Measurements from ENCODE around the gene CCDC85B.
A peak's percentile ranks its signal among the peaks of the same experiment; 100 is the strongest.

CCDC85B gene

DNA sequence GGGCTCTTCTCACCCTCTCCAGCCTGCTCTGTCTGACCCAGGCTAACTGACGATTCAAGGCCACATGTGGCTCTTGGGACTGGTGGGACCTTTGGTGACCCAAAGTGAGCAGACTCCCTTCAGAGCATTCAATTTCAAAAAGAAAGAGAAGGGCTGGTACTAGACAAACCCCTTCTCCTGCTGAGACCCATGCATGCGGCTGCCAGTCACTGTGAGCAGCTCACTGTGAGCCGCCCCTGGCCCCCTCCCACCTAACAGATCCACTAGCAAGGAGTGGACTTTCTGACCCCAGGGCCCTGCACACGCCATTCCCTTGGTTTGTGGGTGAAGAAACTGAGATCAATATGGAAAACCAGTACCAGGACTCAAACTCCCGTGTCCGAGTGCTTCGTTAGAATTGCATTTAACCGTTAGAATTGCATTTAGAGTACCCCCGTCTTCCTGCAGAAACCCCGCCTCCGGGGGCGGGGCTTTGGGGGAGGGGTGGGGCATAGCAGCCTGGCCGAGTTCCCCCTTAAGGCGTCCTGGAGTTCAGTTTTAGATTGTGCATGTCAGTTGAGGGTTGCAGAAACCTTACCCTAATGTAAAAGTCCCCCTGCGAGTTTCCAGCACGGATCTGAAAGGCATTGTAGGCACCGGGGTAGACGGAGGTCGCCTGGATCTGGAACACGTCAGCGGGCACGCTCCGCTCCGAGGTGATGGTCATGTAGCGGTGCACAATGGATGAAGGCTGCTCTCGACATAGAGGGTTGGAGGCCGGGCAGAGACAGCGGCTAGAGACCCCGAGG, 23.0 kb upstream of the CCDC85B start:
- no peak overlapping the region for H3K4me3 ChIP-seq (ENCODE audit: low read depth, low read length)
- TF ChIP-seq, protein P1, sequence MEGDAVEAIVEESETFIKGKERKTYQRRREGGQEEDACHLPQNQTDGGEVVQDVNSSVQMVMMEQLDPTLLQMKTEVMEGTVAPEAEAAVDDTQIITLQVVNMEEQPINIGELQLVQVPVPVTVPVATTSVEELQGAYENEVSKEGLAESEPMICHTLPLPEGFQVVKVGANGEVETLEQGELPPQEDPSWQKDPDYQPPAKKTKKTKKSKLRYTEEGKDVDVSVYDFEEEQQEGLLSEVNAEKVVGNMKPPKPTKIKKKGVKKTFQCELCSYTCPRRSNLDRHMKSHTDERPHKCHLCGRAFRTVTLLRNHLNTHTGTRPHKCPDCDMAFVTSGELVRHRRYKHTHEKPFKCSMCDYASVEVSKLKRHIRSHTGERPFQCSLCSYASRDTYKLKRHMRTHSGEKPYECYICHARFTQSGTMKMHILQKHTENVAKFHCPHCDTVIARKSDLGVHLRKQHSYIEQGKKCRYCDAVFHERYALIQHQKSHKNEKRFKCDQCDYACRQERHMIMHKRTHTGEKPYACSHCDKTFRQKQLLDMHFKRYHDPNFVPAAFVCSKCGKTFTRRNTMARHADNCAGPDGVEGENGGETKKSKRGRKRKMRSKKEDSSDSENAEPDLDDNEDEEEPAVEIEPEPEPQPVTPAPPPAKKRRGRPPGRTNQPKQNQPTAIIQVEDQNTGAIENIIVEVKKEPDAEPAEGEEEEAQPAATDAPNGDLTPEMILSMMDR (IDR thresholded peaks at IDR 0.05; ENCODE audit: low read depth, low read length), result no peak

DNA sequence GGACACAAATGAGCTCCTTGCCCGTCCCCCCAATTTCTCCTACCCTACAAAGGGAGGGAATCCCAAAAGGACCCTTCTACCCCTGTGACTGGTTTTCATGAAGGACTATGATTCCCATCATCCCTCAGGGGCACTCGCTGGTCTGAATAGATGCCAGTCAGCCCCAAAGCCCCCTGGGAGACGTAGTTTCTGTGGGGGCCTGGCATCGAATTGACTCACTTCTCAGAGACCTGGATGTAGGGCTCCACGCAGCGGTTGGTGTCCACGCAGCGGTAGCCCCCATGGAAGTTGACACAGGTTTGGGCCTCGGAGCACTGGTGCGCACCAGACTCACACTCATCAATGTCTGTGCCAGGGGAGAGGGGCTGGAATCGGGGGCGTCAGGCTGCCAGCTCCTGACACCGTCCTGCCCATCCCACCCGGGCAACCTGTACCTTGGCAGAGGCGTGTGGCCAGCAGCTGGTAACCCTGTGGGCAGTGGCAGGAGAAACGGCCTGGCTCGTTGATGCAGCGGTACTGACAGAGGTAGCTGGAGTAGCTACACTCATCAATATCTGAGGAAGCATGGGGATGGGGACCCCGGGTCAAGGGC, 22.3 kb upstream of the CCDC85B start:
- TF ChIP-seq, protein P1 (IDR thresholded peaks at IDR 0.05; ENCODE audit: low read depth, low read length), result no peak
- no peak overlapping the region for H3K4me3 ChIP-seq (ENCODE audit: low read depth, low read length)

DNA sequence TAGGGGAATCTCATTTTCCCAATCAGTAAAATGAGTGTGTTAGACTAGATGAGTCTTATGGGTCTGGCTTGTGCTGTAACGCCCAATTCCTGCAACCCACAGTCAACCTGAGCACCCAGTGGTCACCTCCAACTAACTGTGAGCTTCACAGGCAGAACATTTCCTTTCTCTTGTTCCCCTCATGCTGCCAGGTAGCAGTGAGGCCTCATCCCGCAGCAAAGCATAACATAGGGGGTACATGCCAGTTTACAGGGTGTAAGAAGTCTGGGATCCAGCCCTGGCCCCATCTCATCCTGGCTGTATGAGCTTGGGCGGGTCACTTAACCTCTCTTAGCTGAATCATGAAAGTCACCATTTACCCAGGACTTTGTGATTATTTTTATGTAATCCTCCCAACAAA, 21.6 kb upstream of the CCDC85B start:
- TF ChIP-seq, protein P1 (IDR thresholded peaks at IDR 0.05; ENCODE audit: low read depth, low read length), result no peak

DNA sequence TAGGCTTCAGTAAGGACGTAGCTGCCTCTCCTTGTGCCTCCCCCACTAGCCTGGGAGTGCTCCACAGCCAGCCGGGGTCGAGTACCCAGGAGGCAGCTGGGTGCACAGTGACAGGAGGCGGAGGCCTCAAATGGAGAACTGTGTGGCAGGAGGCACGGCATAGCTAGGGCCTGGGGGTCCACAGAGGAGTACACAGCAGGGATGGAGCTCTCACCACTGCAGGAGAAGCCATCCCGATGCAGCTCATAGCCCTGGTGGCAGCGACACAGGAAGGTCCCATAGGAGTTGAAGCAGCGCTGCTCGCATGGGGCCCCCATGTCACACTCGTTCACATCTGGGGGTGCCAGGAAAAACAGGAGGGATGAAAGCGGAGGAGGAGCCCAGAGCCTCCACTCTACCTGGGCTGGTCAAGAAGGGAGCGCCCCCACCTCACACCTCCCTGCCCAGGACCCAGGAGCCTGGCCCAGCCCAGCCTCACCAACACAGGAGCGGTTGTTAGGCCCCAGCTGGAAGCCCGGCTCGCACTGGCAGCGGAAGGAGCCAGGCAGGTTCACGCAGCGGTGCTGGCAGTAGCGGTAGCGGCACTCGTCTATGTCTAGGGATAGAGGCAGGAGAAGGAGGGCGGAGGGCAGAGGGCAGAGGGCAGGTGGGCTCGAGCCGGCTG, 20.7 kb upstream of the CCDC85B start:
- no peak overlapping the region for H3K4me3 ChIP-seq (ENCODE audit: low read depth, low read length)
- TF ChIP-seq, protein P1 (IDR thresholded peaks at IDR 0.05; ENCODE audit: low read depth, low read length), result no peak

More for the DNA sequence above, 21.6 kb upstream of the CCDC85B start:
- H3K4me3 ChIP-seq (ENCODE audit: low read depth, low read length), result no peak overlapping the region

DNA sequence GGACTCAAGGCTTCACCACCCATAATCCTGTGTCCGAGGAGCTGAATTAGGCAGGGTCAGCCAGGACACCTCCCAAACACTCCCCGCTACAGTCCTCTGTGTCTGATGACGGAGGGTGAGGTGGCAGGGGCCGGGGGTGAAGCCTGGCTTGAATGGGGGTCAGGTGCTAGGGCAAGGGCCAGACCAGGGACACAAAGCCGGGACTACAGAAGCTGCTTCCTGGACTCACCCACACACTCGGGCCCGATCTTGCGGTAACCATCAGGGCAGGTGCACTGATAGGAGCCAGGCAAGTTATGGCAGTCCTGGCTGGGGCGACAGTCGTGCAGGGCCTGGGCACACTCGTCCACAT, 20.2 kb upstream of the CCDC85B start:
- TF ChIP-seq, protein P1 (IDR thresholded peaks at IDR 0.05; ENCODE audit: low read depth, low read length), result no peak
- H3K4me3 ChIP-seq (ENCODE audit: low read depth, low read length), result no peak overlapping the region; the same call in 1 of the 2 replicates

DNA sequence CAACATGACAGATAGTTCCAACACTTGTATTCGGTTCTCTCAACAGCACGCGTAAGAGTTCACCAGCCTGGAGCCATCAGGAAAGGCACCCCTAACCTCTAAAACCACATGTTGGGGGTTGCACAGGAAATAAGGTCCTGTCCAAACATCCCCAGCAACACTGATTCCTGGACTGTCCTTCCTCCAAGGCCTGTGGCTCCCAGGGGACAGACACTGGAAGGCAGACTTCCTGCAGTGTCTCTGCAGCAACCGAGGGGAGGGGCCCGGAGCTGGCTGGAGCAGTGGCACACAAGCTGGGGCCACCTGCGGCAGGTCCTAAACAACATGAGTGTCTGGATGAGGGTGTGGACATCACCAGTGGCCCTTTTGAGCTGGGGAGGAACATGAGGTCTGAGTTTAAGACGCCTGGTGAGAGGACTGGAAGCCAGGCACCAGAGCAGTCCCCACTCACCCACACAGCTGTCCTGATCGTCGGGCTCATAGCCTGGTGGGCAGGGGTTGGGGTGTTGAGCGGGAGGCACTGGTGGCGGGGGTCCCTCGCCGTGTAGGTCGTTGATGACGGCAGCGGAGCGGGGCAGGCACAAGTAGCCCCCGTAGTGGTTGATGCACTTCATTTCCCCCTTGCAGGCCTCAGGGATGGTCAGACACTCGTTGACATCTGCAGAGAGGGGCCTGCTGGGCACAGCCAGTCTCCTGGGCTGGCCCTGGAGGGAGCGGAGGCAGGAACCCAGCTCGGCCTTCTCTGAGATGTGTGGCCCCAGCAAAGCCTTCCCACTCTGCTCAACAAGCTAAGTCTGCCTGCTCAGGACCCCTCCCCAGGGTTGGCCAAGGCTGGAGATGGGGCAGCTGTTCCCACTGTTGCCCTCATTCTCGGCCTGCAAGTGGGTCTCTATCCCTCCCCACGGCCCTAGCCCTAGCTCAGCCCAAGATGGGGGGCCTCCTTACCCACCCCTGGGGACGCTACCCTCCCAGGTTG, 19.5 kb upstream of the CCDC85B start:
- H3K4me3 ChIP-seq (ENCODE audit: low read depth, low read length), result peak overlapping the region; percentile 78
- TF ChIP-seq, protein P1 (IDR thresholded peaks at IDR 0.05; ENCODE audit: low read depth, low read length), result no peak
